ENCODE data around the gene MNS1. TPM values are rescaled to one million over a fixed set of nuclear protein-coding genes. Genes with fewer than 3 reads are reported as not detected.

The MNS1 gene
- total RNA-seq, 1 donor from 2014 or later = 3.1 TPM

DNA sequence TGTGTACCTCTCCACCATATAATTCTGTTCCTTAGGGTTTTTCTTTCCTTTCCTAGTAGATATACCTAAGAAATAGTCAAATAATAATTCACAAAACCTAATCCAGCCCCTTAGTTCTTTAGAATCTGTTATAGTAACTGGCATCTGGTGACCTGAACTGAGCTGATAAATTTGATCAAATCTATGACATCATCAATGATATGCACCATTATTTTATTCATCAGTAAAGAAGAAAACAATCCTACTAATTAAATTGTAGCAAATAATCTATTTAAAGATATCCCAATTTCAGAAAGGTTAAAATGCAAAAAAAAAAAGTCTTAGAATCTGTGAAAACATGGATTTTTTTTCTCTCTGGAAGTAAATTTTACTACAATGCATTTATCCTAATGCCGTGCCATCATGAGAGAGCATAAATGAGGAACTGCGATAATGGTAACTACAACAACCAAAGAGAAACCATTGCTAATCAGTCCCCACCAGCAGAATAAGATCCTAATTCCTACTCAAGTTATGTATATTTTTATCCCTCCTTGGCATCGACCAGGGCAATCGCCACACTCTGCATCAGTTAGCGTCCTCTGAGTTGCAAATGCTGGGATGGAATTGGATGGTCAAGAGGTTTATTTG is 6.6 kb upstream of the MNS1 start:
- TF ChIP-seq, protein P1, sequence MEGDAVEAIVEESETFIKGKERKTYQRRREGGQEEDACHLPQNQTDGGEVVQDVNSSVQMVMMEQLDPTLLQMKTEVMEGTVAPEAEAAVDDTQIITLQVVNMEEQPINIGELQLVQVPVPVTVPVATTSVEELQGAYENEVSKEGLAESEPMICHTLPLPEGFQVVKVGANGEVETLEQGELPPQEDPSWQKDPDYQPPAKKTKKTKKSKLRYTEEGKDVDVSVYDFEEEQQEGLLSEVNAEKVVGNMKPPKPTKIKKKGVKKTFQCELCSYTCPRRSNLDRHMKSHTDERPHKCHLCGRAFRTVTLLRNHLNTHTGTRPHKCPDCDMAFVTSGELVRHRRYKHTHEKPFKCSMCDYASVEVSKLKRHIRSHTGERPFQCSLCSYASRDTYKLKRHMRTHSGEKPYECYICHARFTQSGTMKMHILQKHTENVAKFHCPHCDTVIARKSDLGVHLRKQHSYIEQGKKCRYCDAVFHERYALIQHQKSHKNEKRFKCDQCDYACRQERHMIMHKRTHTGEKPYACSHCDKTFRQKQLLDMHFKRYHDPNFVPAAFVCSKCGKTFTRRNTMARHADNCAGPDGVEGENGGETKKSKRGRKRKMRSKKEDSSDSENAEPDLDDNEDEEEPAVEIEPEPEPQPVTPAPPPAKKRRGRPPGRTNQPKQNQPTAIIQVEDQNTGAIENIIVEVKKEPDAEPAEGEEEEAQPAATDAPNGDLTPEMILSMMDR (conservative IDR thresholded peaks at IDR 0.05; ENCODE audit: low read depth, low read length) = no peak
- no peak for DNase-seq (ENCODE audit: low read depth)
- H3K4me3 ChIP-seq (ENCODE audit: low read depth, low read length) = no peak overlapping the region

DNA sequence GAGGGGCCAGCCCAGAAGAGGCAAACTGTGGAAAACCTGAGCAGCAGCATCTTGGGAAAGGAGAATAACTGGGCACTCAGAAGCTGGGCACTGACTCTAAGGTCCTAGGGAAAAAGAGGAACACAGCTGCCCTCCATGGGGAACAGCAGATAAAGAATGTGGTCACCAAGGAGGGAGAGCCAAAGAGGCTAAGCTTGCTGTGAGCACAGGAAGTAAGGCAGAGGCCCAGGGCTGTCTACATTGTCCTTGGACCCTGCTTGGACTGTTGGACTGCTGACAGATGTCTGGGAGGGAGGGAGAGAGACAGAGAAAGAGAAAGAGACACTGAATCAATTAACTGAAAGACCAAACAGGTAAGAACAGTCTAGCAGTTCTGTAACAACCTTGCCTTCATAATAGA is 4.5 kb upstream of the MNS1 start:
- TF ChIP-seq, protein P1 (conservative IDR thresholded peaks at IDR 0.05; ENCODE audit: low read depth, low read length) = no peak
- DNase-seq (ENCODE audit: low read depth) = no peak
- H3K4me3 ChIP-seq (ENCODE audit: low read depth, low read length) = no peak overlapping the region

DNA sequence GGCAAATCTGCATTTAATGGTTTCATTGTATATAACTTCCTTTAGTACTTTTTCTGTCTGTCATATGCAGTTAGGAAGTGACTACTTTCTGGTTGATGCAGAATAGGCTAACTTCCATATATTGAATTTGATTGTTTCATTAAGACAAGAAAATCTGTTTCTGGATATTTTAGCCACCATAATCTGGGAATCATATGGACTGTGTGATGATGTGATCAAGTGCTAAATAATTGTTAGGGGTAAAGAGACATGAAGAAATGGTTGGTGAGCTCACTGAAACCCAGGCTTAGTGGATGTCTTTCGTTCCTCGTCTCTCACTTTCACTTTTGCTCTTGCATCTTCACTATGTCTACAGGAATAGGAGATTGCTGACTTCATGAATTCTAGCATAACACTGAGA is 3.5 kb upstream of the MNS1 start:
- no peak for DNase-seq (ENCODE audit: low read depth)
- TF ChIP-seq, protein P1 (conservative IDR thresholded peaks at IDR 0.05; ENCODE audit: low read depth, low read length) = no peak
- peak overlapping the region; percentile 48 for H3K4me3 ChIP-seq (ENCODE audit: low read depth, low read length)

DNA sequence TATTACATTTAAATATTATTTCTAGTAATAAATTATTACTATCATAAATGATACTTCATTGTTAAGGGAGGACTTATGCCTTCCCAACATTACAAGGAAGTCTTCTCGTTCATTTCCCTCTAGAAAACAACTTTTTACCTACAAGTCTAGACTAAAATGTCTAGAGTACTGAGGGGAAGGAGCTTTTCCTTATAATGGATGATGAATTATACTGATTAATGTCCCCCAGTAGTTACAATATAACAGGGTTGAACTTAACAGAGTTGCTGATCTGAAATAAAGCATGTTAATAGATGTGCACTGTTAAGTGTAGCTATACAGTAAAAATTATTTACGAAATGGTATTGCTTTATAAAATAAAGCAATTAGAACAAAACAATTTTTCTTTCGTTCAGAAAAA is 2.7 kb upstream of the MNS1 start:
- peak overlapping the region; percentile 48 for H3K4me3 ChIP-seq (ENCODE audit: low read depth, low read length)
- no peak for DNase-seq (ENCODE audit: low read depth)
- TF ChIP-seq, protein P1 (conservative IDR thresholded peaks at IDR 0.05; ENCODE audit: low read depth, low read length) = no peak

DNA sequence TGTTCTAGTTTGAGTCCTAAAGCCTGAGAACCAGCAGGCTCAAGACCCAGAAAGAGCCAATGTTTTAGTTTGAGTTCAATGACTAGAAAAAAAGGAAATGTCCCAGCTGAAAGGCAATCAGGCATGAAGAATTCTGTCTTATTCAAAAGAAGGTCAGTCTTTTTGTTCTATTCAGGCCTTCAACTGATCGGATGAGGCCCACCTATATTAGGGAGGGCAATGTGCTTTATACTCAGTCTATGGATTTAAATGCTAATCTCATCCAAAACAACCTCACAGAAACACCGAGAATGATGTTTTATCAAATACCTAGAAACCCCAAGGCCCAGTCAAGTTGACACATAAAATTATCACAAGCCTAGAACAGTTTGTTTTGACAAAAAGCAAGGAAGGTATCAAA is 4.0 kb downstream of the MNS1 start:
- H3K4me3 ChIP-seq (ENCODE audit: low read depth, low read length) = no peak overlapping the region
- TF ChIP-seq, protein P1 (conservative IDR thresholded peaks at IDR 0.05; ENCODE audit: low read depth, low read length) = no peak
- DNase-seq (ENCODE audit: low read depth) = no peak

DNA sequence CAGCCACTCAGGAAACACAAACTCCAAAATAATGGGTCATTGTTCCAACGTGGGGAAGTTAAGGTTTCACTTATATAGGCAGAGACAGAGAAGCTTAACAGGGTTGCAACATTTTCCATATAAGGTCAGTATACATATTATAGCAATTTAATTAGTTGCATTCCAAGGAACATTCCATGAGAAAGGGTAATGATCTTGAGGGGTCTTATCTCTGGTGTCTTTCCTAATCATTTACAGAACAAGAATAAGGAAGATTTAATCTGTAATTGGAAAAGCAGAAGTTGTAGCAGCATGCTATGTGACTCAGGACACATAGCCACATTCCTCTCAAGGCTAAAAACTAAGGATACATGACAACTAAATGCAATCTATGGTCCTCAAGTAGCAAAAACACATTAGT is 4.9 kb downstream of the MNS1 start:
- TF ChIP-seq, protein P1 (conservative IDR thresholded peaks at IDR 0.05; ENCODE audit: low read depth, low read length) = no peak
- no peak overlapping the region for H3K4me3 ChIP-seq (ENCODE audit: low read depth, low read length)
- DNase-seq (ENCODE audit: low read depth) = no peak

DNA sequence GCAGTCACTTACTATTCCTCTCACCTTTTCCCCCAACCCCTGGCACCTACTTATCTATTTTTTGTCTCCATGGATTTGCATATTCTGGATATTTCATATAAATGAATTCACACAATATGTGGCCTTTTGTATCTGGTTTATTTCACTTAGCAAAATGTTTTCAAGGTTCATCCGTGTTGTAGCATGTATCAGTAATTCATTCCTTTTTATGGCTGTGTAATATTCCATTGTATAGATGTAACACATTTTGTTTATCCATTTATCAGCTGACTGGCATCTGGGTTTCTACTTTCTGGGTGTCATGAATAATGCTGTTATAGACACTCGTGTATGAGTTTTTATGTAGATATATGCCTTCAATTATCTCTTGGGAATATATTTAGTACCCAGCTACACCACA is 5.8 kb downstream of the MNS1 start:
- TF ChIP-seq, protein P1 (conservative IDR thresholded peaks at IDR 0.05; ENCODE audit: low read depth, low read length) = no peak
- H3K4me3 ChIP-seq (ENCODE audit: low read depth, low read length) = no peak overlapping the region
- no peak for DNase-seq (ENCODE audit: low read depth)

All from epithelial cell of proximal tubule (primary cell).